VCaP (cell line): ENCODE results near the gene PAEP.

Experiments used
- H3K27ac ChIP-seq: fragments of 450-650 bp; 2 replicates; pipeline ENCODE4 v1.5.1; 2017
- TF ChIP-seq, protein P1 (sequence below): fragments of 450-650 bp; conservative IDR thresholded peaks from 2 replicates; pipeline ENCODE4 v1.5.1; 2017; ENCODE audit warnings: mild to moderate bottlenecking, moderate library complexity

Gene PAEP

DNA sequence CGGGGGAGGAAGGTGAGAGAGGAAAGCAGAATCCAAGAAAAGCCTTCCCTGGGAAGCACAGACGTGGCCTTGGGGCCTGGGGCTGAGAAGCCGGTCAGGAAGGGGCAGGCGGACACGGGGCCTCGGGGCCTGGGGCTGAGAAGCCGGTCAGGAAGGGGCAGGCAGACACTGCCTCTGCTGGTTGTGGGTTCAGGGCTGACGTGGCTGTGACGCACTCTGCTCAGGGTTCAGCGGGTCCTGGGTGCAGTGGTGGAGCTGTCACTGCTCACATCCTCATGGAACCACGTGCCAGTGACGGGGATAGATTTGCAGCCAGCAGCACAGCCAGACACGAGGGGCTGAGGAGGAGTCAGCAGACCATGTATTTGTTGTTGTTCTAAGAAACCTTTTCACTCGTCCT lies 12.8 kb downstream of the PAEP start:
- H3K27ac ChIP-seq, result no peak overlapping the region
- TF ChIP-seq, protein P1, sequence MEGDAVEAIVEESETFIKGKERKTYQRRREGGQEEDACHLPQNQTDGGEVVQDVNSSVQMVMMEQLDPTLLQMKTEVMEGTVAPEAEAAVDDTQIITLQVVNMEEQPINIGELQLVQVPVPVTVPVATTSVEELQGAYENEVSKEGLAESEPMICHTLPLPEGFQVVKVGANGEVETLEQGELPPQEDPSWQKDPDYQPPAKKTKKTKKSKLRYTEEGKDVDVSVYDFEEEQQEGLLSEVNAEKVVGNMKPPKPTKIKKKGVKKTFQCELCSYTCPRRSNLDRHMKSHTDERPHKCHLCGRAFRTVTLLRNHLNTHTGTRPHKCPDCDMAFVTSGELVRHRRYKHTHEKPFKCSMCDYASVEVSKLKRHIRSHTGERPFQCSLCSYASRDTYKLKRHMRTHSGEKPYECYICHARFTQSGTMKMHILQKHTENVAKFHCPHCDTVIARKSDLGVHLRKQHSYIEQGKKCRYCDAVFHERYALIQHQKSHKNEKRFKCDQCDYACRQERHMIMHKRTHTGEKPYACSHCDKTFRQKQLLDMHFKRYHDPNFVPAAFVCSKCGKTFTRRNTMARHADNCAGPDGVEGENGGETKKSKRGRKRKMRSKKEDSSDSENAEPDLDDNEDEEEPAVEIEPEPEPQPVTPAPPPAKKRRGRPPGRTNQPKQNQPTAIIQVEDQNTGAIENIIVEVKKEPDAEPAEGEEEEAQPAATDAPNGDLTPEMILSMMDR, result no peak

DNA sequence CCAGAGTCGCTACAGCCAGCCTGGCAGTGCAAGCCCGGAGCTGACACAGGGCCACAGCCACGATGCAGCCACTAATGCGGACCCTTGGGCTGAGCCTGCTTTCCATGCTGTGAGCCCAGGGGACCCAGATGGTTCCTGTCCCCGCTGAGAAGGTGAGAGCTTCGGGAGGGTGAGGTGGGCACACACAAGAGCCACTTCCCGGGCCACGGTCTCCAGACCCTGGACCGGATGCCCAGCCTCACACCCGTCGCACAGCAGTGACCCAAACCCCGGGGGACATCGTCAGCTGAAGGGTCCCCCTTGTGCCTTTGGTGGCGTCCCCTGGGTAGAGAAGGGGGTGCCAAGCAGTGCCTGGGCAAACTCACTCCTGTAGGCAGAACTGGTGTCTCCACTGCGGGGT lies 13.4 kb downstream of the PAEP start:
- TF ChIP-seq, protein P1, result no peak

DNA sequence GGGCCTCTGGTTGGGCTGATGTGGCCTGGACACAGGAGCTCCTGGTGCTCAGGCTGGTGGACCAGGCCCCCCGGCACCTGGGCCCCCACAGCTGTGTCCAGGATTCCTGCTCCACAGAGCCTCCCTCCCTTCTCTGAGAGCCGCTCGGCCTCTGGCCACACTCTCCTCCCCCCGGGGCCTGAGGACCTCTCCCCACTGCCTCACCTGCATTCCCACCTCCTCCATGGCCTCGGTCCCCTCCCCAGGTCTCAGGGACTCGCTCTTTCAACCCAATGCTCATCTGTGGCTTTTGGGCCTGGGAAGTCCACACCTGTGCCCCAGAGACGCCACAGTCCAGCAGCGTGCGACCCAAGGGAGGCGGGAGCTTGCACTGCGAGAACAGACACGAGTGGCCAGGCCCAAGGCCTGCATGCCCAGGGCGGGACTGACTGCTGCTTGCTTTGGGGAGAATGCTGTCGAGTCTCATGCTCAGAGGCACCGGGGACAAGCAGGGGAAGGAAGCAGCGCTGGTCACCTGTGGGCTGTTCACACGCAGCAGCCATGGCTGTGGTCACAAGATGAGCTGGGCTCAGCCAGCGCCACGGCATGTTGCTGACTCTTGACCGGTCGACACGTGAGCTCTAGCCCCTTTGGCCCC lies 14.6 kb downstream of the PAEP start:
- TF ChIP-seq, protein P1, result no peak
- H3K27ac ChIP-seq, result no peak overlapping the region

More for the DNA sequence above, 13.4 kb downstream of the PAEP start:
- H3K27ac ChIP-seq, result no peak overlapping the region

DNA sequence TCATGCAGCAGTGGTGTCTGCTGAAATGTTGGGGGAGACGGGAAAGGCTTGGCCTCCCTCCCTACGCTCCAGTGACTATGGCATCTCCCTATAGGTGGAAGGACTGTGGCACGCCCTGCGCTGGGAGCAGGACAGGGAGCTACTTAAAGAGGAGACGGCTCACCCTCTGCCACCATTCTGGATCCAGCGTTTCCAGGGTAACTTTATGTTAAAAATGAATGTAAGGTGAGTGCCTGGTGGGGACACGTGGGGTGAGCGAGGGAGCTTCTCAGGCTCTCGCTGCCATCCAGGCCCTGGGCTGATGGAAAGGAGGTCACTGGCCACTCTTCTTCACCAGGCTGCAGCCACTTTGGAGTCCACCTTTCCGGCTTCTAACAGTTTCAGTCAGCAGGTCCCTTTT lies 15.7 kb downstream of the PAEP start:
- TF ChIP-seq, protein P1, result no peak
- no peak overlapping the region for H3K27ac ChIP-seq

DNA sequence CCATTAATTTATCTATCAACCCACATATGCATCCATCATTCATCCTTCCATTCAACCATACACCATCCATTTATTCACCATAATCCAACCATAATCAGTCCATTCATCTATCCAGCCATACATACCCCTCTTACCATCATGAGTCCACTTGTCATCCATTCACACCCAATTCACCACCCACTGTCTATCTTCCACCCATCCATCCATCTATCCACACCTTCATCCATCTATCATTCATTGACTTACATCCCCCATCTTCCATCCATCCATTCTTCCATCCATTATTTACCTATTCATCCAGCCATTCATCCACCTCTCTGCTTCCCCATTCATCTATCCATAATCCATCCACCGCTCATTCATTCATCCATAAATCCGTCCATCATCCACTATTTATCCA lies 17.8 kb downstream of the PAEP start:
- no peak overlapping the region for H3K27ac ChIP-seq
- TF ChIP-seq, protein P1, result no peak

DNA sequence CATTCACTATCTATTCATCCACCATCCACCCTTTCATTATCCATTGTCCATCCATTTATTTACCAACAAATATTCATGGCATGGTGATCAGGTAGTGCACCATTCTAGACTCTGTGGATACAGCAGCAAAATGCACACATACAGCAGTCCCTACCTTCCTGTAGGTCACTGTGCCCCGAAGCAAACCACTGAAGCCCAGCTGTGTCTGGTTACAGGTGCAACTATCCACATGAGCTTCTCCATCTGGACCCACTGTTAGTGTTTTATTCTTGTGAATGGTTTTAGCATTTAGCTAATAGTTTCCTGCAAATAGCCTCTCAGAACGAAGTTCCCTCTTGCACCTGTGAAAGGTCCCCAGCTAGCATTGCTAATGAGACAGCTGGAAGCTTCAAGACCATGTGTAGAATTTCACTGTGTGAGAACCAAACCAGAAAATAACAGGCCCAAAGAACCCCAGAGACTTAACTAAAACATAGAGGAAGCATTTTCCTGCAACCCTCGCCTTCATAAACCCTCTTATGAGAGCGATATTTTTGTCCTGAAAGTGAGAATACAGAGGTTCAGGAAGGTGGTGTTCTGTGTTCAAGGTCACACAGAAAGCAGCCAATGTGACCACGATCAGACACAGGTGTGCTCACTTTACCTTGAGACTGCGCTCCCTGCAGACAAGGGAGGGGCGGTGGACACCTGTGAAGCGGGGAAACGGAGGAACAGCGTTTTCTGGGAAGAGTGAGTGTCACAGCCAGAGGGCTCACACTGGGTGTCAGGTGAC lies 18.5 kb downstream of the PAEP start:
- TF ChIP-seq, protein P1, result no peak
- no peak overlapping the region for H3K27ac ChIP-seq

DNA sequence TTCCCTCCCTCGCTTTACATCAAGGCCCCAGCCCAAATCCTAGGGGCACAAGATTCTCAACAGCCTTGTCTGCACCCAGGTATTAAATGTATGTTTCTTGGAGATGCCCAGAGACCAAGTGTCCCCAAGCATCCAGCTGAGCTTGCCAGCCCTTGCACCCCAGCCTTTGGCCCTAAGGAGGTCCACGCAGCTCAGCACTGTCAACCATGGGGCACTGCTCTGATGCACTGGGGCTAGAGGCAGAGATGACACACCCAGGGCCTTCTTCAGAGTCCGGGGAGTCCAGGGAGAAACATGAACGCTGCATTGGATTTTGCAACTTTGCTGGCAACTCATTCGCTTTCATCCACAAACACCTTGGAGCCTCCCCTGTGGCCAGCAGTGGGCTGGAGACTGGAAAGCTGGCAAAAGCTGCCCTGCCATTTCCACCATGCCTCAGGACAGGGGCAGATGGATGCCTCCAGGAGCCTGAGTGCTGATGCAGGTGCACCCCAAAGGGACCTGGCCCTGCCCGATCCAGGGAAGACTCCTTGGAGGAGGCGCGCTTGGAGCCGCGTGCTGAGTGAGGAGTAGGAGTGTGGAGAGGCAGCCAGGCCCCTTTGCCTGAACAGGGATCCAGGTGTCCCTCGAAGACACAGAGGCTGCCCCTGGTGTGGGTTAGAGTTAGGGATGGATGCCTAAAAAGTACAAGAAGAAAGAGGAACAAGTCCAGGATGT lies 19.3 kb downstream of the PAEP start:
- TF ChIP-seq, protein P1, result no peak
- H3K27ac ChIP-seq, result no peak overlapping the region
